Stimulated activated CD8-positive, alpha-beta memory T cell treated with anti-CD3 and anti-CD28 coated beads, Interleukin-12 subunit alpha, Interleukin-12 subunit beta, amount 100 ng/mL, for 24 hours (primary cell): ENCODE data around the gene NPSR1.
"Not testable (repeated sequence)": the region's sequence is repeated elsewhere in the genome, so short reads cannot be mapped to it uniquely, and the experiment has no call there.

Source experiments
- DNase-seq: peaks from one replicate; pipeline ENCODE4 v3.0.0-alpha.2; 2020; ENCODE audit errors: extremely low read depth

The NPSR1 gene

DNA sequence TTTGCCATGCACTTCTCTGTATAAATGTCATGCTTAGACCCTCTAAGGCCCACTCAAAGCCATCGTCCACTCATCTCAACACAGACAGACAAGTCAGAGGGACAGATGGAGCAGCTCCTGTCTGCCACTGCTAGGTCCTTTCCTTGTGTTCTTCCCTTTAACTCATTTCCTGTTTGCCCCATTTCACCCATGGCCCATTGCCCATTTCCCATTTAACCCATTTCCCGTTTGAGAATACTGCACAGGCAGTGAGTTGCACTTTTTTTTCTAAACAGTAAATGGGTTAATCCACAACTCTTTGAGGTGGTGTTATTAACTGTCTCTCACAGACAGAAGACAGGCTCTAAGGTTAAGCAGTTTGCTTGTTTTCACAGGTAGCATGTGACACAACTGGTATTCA lies 179.3 kb downstream of the NPSR1 start:
- DNase-seq: no peak

DNA sequence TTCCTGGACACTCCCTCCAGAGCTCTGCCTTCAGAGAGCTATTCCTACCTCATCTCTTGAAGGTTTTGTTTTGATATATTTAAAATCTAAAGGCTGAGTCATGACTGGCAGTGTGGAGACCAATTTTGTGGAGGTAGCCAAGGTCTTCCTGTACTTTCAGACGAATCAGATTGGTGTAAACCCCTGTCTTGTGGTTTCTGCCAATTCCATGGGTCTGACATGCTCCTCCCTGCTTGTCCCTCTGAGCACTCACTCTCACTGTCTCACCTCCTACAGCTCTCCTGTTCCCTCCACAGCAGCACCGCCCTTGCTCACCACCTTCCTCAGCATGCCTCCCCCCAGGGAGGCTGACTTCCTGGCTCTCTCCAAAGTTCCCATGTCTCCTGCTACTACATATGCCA lies 179.8 kb downstream of the NPSR1 start:
- no peak for DNase-seq

DNA sequence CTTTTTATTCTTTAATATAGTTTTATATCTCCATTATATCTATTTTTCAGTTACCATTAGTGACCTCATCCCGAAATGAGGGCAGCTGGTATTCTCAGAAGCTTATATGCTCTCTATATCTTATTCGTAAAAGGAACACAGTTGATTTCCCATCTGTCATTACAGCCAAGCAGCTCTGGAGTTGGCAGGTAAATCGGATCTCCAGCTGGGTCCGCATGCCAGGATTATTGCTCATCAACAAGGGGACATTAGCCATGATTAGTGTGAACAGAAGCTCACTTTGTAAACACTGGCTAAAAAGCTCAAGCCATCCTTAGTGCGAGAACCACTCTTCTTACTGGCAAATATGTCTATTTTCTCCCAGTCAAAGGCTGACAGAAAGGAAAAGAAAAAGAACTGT lies 180.3 kb downstream of the NPSR1 start:
- no peak for DNase-seq

DNA sequence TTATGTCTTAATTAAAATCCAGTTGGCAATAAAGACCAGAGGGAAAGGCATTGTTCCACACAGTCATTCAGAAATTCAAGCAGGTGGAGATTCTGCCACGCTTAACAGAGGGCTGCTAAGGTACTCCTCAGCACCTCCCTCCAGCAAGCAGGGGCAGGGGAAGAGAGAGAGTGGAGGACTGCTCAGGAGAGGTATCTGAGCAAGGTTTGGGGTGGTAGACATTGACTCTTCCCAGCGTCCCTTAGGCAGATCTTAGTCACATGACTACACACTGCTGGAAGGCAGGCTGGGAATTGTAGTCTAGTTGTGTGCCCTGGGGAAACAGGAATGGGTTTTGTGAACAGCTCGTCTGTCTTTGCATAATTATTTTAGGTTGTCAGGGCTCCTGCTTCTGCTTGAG lies 181.6 kb downstream of the NPSR1 start:
- no peak for DNase-seq

DNA sequence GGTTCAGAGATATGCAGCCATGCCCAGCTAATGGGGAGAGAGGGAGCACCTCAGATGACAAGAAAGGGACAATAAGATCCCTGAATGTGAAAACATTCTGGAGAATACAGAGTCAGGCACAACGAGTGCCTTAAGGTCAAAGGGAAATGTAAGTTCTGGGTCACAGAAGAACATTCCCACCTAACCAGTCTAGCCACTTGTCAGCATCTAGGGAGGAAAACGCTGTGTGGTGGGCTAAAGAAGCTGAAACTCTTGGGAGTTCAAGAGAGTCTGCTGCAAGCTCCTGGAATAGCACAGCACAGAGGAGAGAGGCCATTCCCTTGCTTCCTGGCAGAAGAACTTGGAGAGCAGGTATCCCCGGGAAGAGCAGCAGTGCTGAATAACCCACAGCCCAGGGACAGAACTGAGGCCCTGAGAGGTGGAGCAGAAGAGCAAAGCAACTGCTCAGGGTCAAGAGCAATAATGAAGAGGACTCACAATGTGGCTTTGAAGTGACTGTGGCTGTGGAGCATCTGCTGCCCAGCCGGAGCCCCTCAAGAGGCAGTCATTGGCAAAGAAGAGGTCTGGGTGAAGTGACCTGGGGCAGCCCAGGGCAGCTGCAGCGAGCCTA lies 182.3 kb downstream of the NPSR1 start:
- no peak for DNase-seq

DNA sequence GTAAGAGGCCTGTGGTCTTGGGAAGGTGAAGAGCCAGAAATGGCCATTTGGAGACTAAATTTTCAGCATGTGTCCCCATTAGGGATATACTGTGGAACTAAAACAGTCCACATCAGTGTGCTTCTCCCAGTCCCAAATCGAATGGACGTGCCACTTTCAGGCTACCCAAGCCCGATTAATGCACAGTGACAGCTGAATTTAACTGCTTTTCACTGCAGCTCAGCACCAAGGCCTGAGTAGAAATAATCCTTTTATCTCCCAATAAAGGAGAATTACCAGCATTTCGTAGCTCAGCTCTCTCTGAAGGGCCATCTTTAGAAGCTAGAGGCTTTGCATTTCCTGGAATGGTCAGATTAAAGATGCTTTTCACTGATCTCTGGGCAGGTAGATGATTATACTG lies 183.3 kb downstream of the NPSR1 start:
- no peak for DNase-seq

DNA sequence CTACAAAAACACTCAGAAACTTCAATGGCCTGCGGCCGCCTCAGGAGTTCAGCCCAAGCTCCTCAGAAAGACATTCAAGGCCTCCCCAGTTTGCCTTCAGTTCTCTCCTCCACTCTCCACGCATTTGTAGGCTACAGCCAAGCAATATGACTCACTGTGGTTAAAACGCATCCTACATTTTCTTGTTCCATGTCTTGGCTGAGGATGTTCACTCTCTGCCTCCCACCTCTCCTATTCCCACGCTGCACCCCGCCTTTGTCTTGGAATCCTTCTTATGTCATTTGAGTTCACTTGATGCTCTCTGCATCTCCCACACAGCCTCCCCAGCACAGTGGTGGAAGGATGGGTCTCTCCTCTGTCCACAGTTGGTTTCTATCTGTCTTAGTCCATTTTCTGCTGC lies 184.8 kb downstream of the NPSR1 start:
- DNase-seq: no peak

DNA sequence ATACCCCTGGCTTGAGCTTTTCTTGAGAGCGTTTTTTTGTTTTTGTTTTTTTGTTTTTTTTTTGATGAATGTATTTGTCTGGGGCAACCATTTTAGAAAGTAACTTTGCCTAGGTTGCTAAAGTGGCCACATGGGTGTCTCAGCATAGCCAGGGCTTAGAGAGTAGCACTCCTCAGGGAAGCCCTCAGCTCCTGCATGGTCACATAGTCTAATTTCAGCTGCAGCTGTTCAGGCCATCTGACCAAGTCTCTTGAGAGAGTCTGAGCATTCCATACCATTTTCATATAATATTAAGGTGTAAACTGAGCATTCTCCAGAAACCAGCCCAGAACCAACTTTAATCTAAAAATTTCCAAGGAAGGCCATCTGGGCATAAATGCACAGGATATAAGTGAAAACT lies 186.4 kb downstream of the NPSR1 start:
- no peak for DNase-seq

DNA sequence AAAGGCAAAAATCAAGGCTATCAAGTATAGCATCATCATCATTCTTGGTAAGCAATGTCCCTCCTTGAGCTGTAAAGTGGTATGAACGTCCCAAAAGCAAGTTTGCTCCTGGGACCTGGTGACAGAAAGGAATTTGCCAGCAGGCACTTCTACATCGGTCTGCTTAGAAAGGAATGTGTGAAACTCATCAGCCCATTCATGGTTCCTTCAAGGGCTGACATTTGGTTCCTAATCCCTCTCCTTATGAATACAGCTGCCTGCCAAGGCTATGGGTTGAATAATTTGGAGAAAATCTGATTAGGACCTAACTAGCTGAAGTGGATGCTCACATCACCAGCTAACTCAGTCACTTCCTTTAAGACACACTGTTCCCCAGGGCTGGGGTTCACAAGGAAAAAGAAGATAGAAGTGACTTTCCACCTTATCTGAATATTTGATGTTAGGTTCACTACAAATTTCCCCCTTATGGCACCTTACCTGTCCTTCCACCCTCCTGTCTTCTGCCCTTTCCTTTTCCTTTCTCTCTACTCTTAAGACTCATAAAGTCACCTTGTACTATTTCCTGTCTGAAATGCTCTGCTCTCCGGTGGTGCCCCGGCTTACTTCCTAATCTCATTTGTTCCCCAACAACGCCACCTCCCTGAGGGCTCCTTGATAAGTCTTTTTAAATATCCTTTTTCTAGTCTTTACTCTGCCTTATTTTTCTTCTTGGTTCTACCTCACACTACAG lies 187.1 kb downstream of the NPSR1 start:
- no peak for DNase-seq

DNA sequence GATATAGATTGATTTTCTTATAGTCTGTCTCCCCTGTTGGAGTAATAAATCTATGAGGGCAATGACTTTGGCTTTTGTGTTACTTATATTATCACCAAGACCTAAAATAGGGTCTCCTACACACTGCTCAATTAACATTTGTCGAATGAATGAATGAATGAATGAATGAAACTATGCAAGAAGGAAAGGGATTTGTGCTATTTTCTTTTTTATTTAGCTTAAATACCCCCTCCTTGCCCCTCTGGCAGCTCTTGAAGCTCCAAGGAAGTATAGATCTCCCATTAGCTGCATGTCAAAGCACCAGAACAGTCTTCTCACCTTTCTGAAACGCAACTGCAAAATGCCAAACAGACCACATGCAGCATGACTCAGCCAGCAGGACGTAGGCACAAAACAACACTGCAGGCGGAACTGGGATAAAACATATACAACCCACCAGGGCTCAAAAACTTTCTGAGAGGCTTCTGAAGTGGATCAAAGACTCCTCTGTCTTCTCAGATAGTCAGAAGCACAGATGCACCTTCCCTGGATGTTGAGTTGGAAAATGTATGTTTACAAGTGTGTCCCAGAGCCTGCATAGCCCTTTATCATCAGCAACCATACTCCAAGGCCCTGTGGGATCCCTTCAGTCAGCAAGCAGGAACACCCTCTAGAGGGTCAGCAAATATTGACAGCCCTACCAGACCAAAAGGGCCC lies 187.8 kb downstream of the NPSR1 start:
- no peak for DNase-seq

DNA sequence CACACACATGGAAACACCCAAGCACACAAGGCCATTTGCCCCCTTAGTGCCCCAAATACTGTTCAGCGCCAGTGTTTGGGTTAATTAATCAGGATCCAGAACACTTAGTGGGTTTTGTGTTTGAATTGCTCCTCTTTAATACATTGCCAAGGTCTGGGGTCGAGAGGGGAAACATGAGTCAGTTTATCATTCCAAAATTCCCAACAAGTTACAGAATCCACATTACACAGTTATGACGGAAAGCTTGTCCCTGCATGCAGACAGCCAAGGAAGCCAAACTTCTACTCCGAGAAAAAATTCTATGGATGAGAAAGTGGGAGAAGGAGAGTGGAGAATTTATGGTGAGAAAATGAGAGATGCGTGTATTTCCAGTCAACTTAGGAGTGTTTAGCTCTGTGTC lies 189.0 kb downstream of the NPSR1 start:
- DNase-seq: no peak

DNA sequence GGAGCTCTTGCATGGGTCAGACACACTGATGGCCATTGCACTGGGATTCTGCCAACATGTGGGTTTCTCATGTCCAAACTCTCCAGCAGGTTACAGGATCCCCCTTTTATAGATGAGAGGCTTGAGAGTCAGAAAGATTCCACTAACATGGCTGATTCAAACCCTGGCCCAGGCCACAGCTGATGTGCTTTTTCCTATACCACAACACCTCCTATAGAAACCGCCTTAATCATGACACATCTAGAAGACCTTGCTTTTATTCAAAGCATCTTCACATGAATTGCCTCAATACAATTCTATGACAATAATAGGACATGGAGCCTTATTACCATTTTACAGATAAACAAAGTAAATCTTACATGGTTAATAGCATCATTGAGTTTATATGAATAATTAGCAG lies 190.7 kb downstream of the NPSR1 start:
- DNase-seq: no peak

DNA sequence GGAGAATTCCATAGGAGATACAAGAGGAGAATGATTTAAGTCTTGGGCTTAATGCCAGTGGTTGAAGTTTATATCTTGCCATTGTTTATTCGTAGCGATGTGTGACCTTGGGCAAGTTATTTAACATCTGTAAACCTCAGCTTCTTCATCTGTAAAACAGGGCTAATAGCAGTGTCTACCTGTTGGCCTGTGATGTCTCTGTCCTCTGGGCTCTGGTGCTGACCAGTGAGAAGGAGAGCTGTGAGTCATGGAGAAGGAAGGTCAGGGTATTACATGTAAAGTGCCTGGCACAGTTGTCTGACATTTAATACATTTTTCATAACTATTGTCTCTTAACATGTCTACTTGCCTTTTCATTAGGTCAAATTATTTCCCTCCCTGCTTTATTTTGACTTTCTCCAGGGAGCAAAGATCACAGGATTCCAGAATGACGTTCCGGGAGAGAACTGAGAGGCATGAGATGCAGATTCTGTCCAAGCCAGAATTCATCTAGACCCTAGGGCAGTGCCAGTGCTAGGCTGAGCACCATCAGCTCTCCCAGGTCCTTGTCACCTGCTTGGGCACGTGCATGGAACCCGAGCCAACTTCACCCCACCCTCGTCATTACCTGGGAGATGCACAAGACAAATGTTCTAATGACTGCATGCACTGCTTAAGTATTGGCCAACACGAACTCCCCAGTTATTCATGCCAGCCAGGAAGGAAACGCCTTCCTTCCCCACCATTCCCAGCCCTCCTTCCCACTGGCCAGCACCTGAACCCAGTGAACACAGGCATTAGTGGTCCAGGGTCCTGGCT lies 191.3 kb downstream of the NPSR1 start:
- DNase-seq: no peak

DNA sequence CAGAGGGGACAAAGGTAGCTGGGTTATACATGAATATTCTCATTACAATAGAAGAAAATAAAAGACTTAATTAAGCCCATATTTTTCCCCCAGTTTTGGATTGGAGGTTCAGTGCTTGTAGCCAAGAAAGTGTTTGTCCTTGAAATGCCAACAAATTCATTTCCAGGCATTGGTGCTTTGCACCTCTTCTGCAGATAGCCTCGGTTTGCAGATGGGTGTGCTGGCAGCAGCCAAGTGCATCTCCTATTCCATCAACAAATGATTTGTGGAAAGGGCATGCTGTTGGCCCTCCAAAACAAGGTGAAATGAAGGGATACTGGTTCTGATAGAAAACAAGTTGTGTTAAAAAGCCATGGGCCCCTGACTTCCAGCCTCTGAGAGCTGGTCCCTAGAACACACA lies 192.0 kb downstream of the NPSR1 start:
- no peak for DNase-seq

DNA sequence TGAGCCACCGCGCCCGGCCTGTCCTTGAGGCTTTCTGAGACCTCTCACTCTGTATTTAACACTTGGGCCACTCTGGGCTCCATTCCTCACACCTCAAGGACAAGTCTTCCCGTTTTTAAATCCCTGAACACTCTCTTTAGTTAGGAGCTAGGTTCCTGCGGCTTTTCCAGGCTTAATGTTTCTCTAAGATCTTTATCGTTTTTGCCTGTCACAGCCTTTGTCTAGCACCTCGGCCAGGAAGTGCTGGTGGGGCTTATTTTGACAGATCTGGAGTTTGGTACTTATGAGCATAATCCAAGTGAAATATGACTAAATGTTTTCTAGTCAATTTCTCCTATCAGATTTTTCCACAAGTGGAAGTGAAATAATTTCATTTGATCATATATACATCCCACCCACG lies 192.7 kb downstream of the NPSR1 start:
- DNase-seq: no peak

DNA sequence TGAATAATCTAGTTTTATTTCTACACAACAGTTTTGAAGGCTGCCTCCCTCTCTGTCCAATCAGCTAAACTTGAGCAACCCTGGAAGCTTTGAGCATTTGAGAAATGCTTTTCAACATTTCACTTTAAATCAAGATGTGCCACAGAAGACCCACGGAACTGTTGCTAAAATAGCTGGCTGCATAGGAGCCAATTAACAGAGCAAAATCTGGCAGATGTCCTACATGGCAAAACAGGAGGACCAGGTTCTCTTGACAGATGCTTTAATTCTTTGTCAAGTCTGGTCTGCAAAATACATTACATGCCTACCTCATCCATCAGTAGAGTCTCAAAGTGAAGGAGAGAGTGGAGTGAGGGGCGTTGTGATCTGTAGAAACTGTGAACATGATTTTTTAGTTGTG lies 193.4 kb downstream of the NPSR1 start:
- no peak for DNase-seq

DNA sequence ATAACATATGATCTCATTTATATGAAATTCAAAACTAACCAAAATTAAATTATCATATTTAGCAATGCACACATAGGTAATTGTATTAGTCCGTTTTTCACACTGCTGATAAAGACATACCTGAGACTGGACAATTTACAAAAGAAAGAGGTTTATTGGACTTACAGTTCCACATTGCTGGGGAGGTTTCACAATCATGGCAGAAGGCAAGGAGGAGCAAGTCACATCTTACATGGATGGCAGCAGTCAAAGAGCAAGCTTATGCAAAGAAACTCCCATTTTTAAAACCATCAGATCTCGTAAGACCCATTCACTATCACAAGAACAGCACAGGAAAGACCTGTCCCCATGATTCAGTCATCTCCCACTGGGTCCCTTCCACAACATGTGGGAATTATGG lies 200.4 kb downstream of the NPSR1 start:
- DNase-seq: not testable (repeated sequence)

DNA sequence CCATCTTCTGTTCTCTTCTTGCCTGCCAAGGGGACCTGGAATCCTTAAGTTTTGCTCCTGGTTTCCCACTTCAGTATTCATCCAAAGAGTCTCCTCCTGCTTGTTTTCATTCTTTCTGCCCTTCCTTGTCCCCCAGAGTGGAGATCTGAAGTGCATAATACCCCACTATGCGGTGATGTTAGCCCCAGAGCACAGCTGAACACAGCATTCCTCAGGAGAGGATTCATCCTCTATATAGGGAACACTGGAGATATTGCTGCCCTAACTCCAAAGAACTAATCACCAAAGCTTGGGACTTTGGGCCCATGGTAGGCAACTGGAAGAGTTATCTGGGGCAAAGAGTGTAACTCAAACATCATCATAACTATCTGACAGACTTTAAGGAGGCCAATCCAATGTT lies 201.3 kb downstream of the NPSR1 start:
- DNase-seq: not testable (repeated sequence)

DNA sequence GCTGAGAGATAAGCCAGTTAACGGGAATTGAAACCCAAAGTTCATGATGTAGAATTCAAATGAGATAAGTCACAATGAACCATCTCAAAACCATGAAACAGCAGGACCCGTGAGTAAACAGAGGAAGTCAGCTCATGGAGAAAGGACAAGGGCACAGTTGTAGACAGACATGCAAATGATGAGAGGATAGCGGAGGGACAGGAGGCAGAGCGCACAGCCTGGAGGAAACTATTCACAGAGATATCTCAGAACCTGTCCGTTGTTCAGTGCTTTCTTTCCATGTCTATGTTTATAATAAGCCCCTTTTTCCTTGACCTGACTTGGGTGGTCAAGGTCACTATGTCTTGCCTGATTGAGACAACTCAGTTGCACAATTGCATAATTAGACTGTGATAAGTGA lies 208.2 kb downstream of the NPSR1 start:
- DNase-seq: not testable (repeated sequence)

DNA sequence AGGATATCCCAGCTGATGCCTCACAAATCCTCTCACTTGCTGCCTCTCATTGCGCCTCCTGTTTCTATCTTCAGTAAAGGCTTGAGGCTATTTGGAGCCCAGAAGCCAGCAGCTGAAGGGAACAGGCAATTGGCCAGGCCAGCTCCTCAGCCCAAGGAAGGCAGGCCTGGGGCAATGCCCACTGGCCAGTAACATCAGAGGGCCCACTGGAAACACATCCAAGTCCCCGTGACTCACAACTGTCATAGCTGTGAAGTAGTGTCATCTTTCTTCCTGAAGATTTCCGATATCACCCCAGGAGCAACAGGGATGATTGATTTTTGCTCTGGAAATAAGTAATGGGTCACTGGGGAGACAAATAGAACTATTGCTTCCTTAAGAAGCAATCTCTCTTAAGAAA lies 209.3 kb downstream of the NPSR1 start:
- not testable (repeated sequence) for DNase-seq

DNA sequence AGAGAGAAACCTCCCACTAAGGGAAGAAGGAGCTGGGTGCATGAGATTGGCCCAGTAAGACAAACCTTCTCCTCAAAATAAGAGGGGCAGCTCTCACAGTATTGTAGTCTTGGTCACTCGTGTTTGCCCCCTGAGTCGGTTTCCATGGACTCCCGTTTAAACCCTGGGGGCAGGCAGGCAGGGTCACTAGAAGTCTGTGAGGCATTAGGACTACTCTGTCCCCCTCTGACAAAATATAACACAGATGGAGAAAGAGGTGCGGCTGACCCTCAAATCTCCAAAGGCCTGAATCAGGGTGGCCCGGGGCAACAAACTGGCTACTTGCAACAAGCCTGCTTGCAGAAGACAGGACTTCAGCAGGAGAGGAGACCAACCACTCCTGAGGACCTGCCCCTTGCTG lies 210.6 kb downstream of the NPSR1 start:
- DNase-seq: not testable (repeated sequence)

DNA sequence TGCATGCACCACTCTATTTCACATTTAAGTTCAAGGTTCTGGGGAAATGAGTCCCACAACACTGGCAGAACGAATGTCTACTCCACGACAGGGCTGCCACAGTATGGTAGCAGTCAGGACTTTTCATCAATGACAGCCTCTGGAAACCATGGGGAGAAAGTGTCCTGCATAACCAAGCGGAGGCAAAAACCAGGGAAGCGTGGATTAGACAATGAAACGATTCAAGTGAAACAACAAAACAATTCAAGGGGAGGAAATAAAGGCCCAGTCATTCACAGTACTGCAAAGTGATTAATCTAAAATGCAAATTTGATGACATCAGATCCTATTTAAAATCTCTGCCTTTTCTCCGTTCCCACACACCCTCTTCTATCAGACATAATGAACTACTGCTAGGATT lies 211.0 kb downstream of the NPSR1 start:
- no peak for DNase-seq
